Measurements from ENCODE around the gene HMCN1. TPM values are rescaled to one million over a fixed set of nuclear protein-coding genes. Genes with fewer than 3 reads are reported as not detected.
"Not testable (repeated sequence)": the region's sequence is repeated elsewhere in the genome, so short reads cannot be mapped to it uniquely, and the experiment has no call there.

HMCN1 gene
- total RNA-seq, 1 experiment from 2014 or later = 0.15 TPM

DNA sequence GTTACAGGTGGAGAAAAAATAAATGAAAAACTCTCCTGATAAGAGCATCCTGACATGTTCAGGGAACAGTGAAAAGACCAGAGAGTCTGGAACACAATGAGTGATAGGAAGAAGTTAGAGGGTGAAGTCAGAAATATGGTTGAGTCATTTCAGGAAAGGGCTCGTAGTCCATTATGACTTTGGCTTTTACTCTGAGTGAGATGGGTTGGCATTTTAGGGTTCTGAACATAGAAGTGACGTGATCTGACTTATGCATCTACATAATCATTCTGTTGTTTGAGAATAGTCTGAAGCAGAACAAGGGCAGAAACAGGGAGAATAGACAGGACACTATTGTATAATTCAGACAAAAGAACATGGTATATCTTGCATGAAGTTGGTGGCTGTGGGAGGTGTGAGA lies 5.8 kb downstream of the HMCN1 start:
- no peak for DNase-seq (ENCODE audit: low spot score)

DNA sequence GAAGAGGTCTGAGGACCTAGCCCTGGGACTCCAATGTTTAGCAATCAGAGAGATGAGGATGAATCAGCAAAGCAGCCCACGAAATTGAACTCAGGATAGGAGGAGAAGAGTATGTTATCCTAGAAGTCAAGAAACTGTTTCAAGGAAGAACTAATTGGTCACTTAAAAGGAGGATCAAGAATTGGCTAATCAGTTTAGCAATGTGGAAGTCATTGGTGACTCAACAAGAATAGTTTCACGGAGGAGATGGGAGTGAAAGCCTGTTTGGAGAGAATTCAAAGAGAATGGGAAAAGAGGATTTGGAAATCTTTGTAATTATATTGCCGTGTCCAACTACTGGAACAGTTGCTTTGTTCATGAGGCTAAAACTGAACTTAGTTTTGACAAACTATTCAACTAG lies 7.4 kb downstream of the HMCN1 start:
- DNase-seq (ENCODE audit: low spot score) = no peak

DNA sequence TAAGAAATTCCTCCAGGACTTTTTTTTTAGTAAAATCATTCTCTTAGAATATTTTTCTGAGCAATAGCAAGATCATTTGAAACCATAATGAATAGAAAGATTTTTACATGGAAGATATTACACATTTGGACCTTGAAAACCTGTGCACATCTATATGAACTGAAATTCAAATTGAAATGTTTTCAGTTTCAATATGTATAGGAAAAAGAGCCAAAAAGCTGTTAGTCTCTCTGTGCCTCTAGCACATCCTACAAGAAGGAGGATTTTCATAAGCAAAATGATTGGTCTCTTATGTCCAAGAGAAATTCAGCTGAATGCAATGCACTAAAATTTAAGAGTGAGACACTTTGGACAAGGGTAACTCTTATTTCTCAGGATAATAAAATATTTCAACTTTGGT lies 8.2 kb downstream of the HMCN1 start:
- no peak for DNase-seq (ENCODE audit: low spot score)

DNA sequence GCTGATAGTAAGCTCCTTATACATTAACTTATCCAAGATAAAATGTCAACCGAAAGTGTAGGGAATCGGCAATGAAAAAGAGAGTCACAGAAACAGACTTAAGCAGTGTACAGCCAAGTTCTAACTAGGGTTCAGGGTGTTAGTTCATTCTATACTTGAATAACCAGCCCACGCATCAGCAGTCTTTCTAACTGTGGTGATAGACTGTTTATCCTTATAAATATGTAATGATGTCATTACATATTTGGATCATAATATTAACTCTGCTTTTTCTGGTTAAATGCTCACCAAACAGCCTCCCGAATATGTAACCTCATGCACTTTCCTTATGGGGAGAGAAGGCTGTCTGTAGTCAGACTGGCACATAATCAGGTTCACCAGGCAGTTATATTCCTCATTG lies 11.0 kb downstream of the HMCN1 start:
- DNase-seq (ENCODE audit: low spot score) = no peak

GRCh38 chr1:185759061-185759460 lies 24.9 kb downstream of the HMCN1 start:
- DNase-seq (ENCODE audit: low spot score) = no peak

GRCh38 chr1:185761841-185762240 lies 27.6 kb downstream of the HMCN1 start:
- DNase-seq (ENCODE audit: low spot score) = no peak

DNA sequence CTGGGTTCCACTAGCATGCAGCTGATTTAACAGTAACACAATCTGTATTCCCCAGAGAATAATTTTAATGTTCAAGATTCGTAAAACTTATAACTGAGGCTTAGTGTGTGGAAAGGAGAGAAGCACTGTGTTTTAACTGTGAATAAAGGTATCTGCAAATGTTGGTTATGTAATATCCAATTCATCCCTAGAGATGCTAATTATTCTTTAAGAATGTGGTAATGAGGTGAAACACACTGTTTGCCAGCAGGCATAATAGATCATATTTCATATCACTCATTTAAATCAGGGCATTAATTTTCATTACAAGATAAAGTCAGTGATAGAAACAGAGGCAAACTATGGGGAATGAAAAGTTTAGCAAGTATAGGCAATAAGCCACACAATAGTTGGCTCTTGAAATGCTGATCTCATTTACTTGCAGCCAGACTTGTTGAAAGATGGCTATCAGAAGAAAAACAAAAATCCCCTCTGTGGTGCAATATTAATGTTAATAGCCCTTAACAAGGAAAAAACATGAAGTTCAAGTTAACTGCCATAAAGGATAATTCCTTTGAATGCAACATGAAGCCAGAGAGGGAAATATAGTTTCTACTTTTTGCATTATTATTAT lies 33.4 kb downstream of the HMCN1 start:
- DNase-seq (ENCODE audit: low spot score) = no peak

- DNase-seq (ENCODE audit: low spot score) = no peak
These were observed 34.2 kb downstream of the HMCN1 start for GRCh38 chr1:185768371-185768770.

GRCh38 chr1:185769136-185769535 lies 34.9 kb downstream of the HMCN1 start:
- DNase-seq (ENCODE audit: low spot score) = no peak

DNA sequence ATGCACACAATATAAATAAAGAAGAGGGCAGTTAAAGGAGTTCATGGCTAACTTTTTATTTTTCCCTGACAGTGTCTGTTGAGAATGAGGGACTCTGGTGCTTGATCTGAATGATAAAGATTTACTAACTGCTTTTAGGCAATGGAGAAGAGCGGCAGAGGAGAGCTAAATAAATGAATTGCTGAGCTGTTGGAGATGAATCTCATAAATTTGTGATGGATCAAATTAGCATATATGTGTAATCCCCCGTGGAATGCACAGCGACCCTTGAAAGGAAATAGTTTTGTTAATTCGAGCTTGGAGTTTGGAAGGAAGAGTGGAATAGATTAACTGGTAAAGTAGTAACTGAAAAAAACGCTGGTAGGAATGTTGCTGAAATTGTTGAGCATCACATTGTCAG lies 40.2 kb downstream of the HMCN1 start:
- no peak for DNase-seq (ENCODE audit: low spot score)

DNA sequence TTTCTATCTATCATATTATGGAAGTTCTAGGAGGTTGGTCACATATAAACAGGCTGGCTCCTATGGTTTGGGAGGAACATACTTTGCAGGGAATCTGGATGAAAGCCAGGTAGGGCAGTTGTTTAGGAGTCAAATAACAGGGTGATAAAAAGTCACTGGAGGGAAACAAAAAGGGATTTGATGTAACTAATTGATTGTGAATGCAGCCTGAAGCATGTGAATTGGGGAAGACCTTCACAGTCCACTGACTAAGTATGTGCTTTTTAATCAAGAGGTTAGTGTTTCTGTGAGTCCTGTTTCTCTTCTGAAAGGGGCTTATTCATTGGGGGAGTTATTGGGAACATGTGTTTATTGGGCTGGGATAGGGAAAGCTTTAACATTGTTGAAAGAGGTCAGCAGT lies 41.3 kb downstream of the HMCN1 start:
- no peak for DNase-seq (ENCODE audit: low spot score)

- DNase-seq (ENCODE audit: low spot score) = no peak
These were observed 42.3 kb downstream of the HMCN1 start for GRCh38 chr1:185776522-185776921.

GRCh38 chr1:185783860-185784259 lies 49.7 kb downstream of the HMCN1 start:
- not testable (repeated sequence) for DNase-seq (ENCODE audit: low spot score)

- DNase-seq (ENCODE audit: low spot score) = no peak
These were observed 51.4 kb downstream of the HMCN1 start for GRCh38 chr1:185785586-185785985.

GRCh38 chr1:185786524-185786923 lies 52.3 kb downstream of the HMCN1 start:
- no peak for DNase-seq (ENCODE audit: low spot score)

DNA sequence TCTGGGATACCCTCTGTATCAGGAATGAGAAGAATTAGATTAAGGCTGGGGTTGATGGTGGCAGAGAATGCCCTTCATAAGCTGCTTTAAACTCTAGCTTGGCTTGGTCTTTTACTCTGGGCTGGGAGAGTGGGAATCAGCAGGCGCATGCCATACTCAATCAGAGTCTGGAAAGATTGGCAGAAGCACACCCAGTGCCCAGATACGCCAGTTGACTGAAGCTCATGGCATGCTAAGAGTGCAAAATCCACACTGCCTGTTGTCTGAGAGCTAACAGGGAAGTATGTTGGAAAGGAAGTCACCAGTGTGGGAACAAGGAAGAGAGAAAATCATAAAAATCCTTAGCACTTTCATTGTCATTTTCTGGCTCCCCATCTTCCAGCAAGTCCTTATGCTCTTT lies 53.0 kb downstream of the HMCN1 start:
- DNase-seq (ENCODE audit: low spot score) = no peak

- no peak for DNase-seq (ENCODE audit: low spot score)
These were observed 54.2 kb downstream of the HMCN1 start for GRCh38 chr1:185788386-185788785.

DNA sequence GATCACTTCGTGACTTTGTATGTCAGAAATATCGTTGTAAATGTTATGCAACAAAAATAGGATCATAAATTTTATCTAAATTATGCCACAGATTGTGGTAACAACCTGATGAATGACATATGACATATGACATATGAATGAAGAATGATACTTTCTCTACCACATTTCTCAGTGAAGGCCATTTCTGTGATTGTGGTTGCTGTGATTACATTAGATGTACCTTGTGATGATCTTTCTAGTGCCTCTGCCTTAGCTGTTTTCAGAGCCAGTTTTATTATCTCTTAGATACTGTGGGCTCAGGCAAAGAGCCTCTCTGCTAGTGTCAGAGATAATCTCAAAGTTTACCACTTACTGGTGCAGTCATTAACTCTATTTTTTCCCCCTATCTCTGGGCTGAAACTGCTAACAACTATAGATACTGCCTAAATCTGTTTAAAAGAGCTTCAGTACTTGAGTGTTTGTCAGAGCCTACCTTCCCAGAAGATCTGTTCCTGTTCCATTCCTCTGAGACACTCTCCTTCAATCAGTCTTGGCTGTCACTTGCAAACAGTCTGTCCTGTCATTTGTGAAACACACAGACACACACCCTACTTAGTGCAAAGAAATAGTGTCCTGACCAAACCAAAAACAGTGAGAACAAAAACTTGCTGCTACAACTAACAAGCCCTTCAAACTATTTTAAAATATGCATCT lies 55.5 kb downstream of the HMCN1 start:
- DNase-seq (ENCODE audit: low spot score) = no peak

DNA sequence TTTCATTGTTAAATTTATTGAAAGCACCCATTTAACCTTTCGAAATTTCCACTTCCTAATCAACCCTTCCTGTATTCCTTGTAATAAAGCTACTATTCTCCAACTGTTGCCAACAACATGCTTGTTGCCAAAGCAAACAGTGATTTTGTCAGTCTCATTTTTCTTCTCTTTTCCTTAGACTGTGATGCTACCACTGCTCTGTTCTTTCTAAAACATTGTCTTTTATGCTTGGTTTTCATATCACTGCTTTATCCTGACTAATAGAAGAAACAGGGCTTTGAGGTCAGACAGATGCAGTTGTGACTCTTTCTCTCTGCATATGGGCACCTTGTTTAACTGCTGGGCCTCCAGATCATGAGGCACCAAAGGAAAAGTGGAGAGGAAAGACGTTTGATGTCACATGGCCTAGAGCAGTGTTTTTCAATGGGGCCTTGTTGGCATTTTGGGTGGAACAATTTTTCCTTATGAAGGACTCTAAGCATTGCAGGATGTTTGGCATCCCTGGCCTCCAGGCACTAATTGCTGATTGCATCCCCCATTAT lies 56.1 kb downstream of the HMCN1 start:
- DNase-seq (ENCODE audit: low spot score) = no peak

- no peak for DNase-seq (ENCODE audit: low spot score)
These were observed 57.8 kb downstream of the HMCN1 start for GRCh38 chr1:185792040-185792439.

DNA sequence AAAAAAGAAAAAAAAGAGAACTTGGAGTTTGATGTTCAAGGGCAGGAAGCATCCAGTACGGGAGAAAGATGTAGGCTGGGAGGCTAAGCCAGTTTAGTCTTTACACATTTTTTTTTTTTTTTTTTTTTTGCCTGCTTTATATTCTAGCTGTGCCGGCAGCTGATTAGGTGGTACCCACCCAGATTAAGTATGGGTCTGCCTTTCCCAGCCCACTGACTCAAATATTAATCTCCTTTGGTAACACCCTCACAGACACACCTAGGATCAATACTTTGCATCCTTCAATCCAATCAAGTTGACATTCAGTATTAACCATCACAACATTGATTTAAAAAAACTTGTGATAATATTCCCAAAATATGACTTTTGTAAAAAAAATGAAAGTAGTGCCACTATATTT lies 60.3 kb downstream of the HMCN1 start:
- not testable (repeated sequence) for DNase-seq (ENCODE audit: low spot score)

- no peak for DNase-seq (ENCODE audit: low spot score)
These were observed 61.0 kb downstream of the HMCN1 start for GRCh38 chr1:185795181-185795580.

GRCh38 chr1:185798505-185798904 lies 64.3 kb downstream of the HMCN1 start:
- no peak for DNase-seq (ENCODE audit: low spot score)

All from HT-29 (cell line).